Measurements from ENCODE around the gene COL4A6.
A peak's percentile ranks its signal among the peaks of the same experiment; 100 is the strongest.

The COL4A6 gene

GRCh38 chrX:108299101-108299591, 139.1 kb downstream of the COL4A6 start:
- no peak for DNase-seq (ENCODE audit: low read depth)
- H3K4me3 ChIP-seq (ENCODE audit: control insufficient read depth, low read depth, low read length) = no peak overlapping the region
- no peak for TF ChIP-seq CTCF (IDR thresholded peaks at IDR 0.05; ENCODE audit: control insufficient read depth, insufficient read depth, low read depth, low read length, missing control alignments)

DNA sequence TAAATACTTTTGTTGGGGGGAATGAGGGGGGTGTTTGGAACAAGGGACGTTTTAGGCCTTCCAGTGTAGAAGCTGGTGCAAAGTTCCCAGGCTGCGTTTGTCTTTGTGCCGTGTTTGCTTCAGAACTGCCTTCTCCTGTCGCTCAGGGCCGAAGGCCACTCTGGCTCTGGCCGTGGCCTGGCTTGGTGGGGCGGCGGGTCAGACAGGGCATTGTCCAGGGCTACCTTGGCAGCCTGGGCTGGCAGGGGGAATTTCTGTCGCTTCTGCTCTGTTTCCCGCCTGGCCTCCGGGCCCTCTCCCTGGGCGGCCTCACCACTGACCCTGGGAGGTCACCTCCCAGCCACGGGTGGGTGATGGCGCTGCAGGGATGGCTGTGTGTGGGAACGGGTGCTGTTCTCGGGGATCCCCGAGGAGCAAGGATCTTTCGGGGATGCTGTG, 140.0 kb downstream of the COL4A6 start:
- no peak for DNase-seq (ENCODE audit: low read depth)
- no peak overlapping the region for H3K4me3 ChIP-seq (ENCODE audit: control insufficient read depth, low read depth, low read length)
- TF ChIP-seq CTCF (IDR thresholded peaks at IDR 0.05; ENCODE audit: control insufficient read depth, insufficient read depth, low read depth, low read length, missing control alignments) = no peak

DNA sequence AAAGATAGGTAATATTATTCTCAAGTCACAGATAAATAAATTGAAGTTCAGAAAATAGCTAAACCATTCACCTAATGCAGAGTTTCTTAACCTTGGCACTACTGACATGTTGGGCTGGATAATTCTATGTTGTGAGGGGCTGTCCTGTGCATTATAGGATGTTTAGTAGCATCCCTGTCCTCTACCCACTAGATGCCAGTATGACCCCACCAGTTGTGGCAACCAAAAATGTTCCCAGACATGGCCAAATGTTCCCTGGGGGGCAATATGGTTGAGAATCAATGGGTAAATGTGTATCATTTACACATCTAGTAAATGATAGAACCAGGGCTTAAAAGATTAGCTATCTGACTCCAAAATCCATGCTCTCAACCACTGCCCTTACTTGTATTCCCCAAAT, 140.9 kb downstream of the COL4A6 start:
- no peak overlapping the region for H3K4me3 ChIP-seq (ENCODE audit: control insufficient read depth, low read depth, low read length)
- DNase-seq (ENCODE audit: low read depth) = no peak
- TF ChIP-seq CTCF (IDR thresholded peaks at IDR 0.05; ENCODE audit: control insufficient read depth, insufficient read depth, low read depth, low read length, missing control alignments) = peak; percentile 11

GRCh38 chrX:108292053-108292452, 146.2 kb downstream of the COL4A6 start:
- no peak for DNase-seq (ENCODE audit: low read depth)
- no peak for TF ChIP-seq CTCF (IDR thresholded peaks at IDR 0.05; ENCODE audit: control insufficient read depth, insufficient read depth, low read depth, low read length, missing control alignments)
- no peak overlapping the region for H3K4me3 ChIP-seq (ENCODE audit: control insufficient read depth, low read depth, low read length)

- TF ChIP-seq CTCF (IDR thresholded peaks at IDR 0.05; ENCODE audit: control insufficient read depth, insufficient read depth, low read depth, low read length, missing control alignments) = no peak
- DNase-seq (ENCODE audit: low read depth) = no peak
- no peak overlapping the region for H3K4me3 ChIP-seq (ENCODE audit: control insufficient read depth, low read depth, low read length)
These were observed 152.3 kb downstream of the COL4A6 start for GRCh38 chrX:108285918-108286317.

GRCh38 chrX:108285356-108285755, 152.9 kb downstream of the COL4A6 start:
- no peak for DNase-seq (ENCODE audit: low read depth)
- no peak for TF ChIP-seq CTCF (IDR thresholded peaks at IDR 0.05; ENCODE audit: control insufficient read depth, insufficient read depth, low read depth, low read length, missing control alignments)
- H3K4me3 ChIP-seq (ENCODE audit: control insufficient read depth, low read depth, low read length) = no peak overlapping the region

DNA sequence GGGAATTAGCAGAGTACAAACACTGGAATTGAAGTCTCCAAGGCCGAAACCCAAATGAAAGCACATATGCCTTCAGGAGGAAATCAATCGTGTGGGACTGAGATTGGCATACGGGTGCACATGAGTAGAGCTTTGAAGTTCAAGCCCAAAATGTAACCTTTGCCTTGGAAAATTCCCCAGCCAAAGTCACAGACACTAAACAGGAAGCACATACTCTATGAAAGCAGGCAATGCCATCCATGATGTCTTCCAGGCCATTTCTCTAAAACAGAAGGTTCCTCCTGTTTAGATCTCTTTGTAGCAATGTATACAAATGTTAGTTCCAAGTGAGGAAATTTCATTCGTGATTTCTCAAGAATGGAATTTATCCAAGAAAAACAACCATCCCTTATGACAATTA, 162.5 kb downstream of the COL4A6 start:
- TF ChIP-seq CTCF (IDR thresholded peaks at IDR 0.05; ENCODE audit: control insufficient read depth, insufficient read depth, low read depth, low read length, missing control alignments) = no peak
- no peak for DNase-seq (ENCODE audit: low read depth)
- H3K4me3 ChIP-seq (ENCODE audit: control insufficient read depth, low read depth, low read length) = no peak overlapping the region
